ENCODE data around the gene NINJ2. TPM values are rescaled to one million over a fixed set of nuclear protein-coding genes. Genes with fewer than 3 reads are reported as not detected.

NINJ2 gene
- total and polyA plus RNA-seq, 3 donors from 2014 or later: 9.2 to 17.3 (median 11.2) TPM

GRCh38 chr12:547883-548470, 115.3 kb downstream of the NINJ2 start:
- Histone ChIP-seq H3K36me3 (ENCODE audit: low read depth, missing control alignments) (no peaks in the 10 kb centered on the region), H3K27ac (no peak overlapping the region), H3K9me3 (no peaks in the 10 kb centered on the region), H3K27me3 (no peaks in the 10 kb centered on the region), H3K4me3 (no peak overlapping the region), H3K4me1 (peaks cover 17% of the 10 kb centered on the region)
- intact Hi-C loops (cut with DNase I; ENCODE audit: low total_unique reads): loop anchor here (5.0 kb wide), 1 partner anchor 96 kb away; no protein-coding TSS in a partner anchor
- no peak for DNase-seq
- WGBS, 2 donors: 56 to 75% methylated on average over 12 to 13 of the region's 13 CpGs
- no peak for TF ChIP-seq CTCF (IDR thresholded peaks at IDR 0.05)
- no peak for TF ChIP-seq POLR2A (IDR thresholded peaks at IDR 0.05)

DNA sequence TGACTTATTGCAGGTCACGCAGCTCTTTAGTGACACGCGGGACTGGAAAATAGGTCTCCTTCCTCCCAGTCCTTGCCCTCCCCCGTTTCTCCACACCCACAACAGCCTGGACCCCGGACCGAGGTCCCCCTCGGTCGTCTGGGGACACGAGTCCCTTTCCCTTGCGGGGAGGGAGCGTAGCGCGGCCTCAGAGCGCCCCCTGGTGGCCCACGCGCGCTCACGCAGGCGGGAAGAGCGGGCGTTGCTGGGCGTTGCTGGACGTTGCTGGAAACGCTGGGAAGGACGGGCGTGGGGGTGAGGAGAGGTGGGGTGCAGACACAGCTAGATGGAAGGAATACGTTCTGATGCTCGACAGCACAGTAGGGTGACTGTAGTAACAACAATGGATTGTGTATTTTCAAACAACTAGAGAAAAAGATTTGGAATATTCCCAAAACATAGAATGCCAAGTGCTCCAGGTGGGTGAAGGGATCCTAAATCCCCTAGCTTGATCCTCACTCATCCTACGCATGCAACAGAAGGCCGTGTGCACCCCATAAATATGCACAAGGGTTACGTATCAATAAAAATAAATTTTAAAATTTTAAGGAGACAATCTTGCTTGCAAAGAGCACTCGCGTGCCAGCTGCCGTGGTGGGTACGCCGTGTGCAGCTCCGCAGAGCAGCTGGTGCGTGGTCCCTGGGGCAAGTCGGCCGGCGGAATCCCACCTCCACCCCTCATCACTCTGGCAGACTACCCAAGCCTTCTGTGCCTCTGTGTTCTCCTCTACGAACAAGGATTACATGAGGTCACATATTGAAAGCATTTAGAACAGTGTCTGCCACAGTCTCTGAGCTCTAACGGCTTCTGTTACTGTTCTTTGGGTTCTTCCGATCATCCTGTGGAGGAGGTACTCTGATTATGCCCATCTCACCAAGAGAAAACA, 116.1 kb downstream of the NINJ2 start:
- peak; percentile 59 for DNase-seq
- Histone ChIP-seq H3K4me1 (peaks cover 13% of the 10 kb centered on the region), H3K36me3 (ENCODE audit: low read depth, missing control alignments) (no peaks in the 10 kb centered on the region), H3K27ac (no peak overlapping the region), H3K27me3 (no peaks in the 10 kb centered on the region), H3K9me3 (no peaks in the 10 kb centered on the region), H3K4me3 (peak overlapping the region in 1 of 2 donors; percentile 30)
- TF ChIP-seq POLR2A (IDR thresholded peaks at IDR 0.05): no peak
- TF ChIP-seq CTCF (IDR thresholded peaks at IDR 0.05): peak; percentile 97 to 99 (median 98)
- WGBS, 2 donors: 20 to 21% methylated on average over 29 to 44 of the region's 44 CpGs
- intact Hi-C loops (cut with DNase I; ENCODE audit: low total_unique reads): loop anchor here (5.0 kb wide), 1 partner anchor 95 kb away; no protein-coding TSS in a partner anchor

GRCh38 chr12:546265-546919, 116.9 kb downstream of the NINJ2 start:
- Histone ChIP-seq H3K27me3 (no peaks in the 10 kb centered on the region), H3K9me3 (no peaks in the 10 kb centered on the region), H3K4me3 (peak overlapping the region in 1 of 2 donors; percentile 30), H3K27ac (no peak overlapping the region), H3K36me3 (ENCODE audit: low read depth, missing control alignments) (no peaks in the 10 kb centered on the region), H3K4me1 (peaks cover 17% of the 10 kb centered on the region)
- TF ChIP-seq CTCF (IDR thresholded peaks at IDR 0.05): no peak
- no peak for TF ChIP-seq POLR2A (IDR thresholded peaks at IDR 0.05)
- 21 to 47% methylated on average over 23 to 41 of the region's 41 CpGs for WGBS, 2 donors
- intact Hi-C loops (cut with DNase I; ENCODE audit: low total_unique reads): loop anchor here (5.0 kb wide), 1 partner anchor 94 kb away; no protein-coding TSS in a partner anchor
- peak; percentile 32 for DNase-seq

DNA sequence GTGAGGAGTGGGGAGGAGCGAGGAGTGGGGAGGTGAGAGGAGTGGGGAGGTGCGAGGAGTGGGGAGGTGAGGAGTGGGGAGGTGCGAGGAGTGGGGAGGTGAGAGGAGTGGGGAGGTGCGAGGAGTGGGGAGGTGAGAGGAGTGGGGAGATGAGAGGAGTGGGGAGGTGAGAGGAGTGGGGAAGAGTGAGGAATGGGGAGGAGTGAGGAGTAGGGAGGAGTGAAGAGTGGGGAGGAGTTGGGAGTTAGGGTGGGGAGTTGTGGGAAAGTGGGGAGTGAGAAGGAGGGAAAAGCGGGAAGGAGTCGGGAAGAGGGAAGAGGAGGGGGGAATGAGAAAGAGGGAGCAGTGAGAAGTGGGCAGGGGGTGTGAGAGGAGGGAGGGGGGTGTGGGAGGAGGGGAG, 117.4 kb downstream of the NINJ2 start:
- Histone ChIP-seq H3K9me3 (no peaks in the 10 kb centered on the region), H3K27me3 (no peaks in the 10 kb centered on the region), H3K4me1 (peaks cover 17% of the 10 kb centered on the region), H3K27ac (no peak overlapping the region), H3K36me3 (ENCODE audit: low read depth, missing control alignments) (no peaks in the 10 kb centered on the region), H3K4me3 (no peak overlapping the region)
- no peak for DNase-seq
- intact Hi-C loops (cut with DNase I; ENCODE audit: low total_unique reads): loop anchor here (5.0 kb wide), 1 partner anchor 94 kb away; no protein-coding TSS in a partner anchor
- TF ChIP-seq CTCF (IDR thresholded peaks at IDR 0.05): no peak
- no peak for TF ChIP-seq POLR2A (IDR thresholded peaks at IDR 0.05)
- 57 to 58% methylated on average over 5 to 6 of the region's 6 CpGs for WGBS, 2 donors
